Non-pigmented ciliary epithelial cell (primary cell): ENCODE data around the gene TMEM250.

Experiments used
- DNase-seq: peaks from one replicate; pipeline ENCODE4 v3.0.0-alpha.2; 2010; ENCODE audit warnings: low read depth

The TMEM250 gene

DNA sequence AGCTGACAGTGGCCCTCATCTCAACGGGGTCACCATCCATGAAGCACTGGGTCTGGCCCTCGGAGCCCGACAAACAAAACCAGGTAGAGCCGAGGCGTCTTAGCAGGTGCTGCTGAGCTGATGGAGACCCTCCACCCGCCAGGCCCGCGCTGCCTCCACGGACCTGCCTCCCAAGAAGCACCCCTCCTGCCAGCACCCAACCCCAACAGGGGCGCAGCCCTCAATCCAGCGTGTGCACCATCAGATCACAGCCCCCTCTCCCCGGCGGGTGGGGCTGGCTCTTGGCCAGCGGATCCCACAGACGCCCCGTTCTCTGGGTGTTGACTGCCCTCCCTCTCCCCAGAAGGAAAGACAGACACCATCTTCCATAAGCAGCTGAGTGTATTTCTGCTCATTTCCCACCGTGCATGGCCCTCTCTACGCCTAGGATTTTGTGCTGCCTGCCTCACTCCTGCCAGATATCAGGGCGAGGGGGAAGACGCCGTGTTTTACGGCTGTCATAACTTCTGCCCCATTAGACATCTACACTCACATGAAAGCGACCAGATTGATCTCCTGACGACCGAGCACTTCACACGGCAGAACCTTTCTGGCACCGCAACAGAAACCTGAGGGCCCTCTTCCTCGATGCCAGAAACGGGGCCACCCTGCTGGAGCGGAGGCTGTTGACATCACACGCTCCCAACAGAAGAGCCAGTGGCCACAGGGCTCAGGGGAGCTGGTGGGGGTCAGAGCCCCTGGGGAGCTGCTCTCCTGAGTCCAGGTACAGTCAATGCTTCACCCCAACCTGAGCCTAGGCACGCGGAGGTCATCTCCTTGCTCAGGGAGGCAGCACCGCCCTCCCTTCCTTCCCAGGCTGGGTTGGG lies 35.9 kb downstream of the TMEM250 start:
- no peak for DNase-seq

DNA sequence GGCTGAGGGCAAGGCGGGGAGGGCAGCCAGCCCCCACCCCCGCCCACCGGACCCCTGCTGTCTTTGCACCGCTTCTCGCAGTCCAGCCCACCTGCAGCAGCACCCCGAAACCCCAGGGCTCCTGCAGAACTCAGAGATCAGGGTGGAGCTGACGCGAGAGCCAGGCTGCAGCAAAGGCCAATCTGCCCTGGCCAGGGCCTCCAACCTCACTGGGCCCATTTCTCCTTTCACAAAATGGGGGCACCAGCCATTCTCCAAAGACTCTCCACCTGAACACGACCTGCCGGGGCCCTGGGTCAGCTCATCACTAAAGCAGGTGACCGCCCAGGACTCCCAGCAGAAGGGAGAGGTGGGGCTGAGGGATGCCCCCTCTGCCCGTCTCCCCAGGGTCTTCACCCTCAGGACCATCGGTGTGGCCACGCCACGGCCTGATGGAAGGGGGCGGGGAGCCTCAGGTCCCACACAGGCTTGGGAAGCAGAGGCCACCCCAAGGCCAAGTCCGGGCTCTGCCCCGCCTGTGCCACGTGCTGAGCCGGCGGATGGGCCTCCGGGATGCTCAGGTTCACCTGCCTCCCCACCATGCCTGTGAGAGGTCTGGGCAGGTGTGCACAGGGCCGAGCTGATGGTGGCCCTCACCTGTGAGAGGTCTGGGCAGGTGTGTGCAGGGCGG lies 36.7 kb downstream of the TMEM250 start:
- no peak for DNase-seq

GRCh38 chr9:136081113-136081825 lies 37.4 kb downstream of the TMEM250 start:
- no peak for DNase-seq

DNA sequence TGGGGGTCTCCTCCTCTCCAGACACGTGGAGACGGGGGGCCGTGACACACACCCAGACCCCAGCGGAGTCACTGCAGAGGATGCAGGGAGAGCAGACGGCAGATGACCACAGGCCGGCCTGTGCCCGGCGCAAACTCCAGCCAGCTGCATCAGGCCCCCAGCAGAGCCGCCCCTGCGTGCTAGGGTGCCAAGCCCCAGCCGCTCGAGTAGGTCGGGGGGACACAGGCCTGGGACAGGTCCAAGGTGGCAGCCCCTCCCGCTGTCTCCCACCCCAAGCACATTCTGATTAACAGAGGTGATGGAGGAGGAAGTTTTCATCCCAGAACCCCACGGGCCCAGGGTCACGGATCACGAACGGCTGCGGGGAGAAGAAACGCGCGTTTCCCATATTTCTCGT lies 38.0 kb downstream of the TMEM250 start:
- DNase-seq: no peak

GRCh38 chr9:136079916-136080246 lies 38.8 kb downstream of the TMEM250 start:
- no peak for DNase-seq

- no peak for DNase-seq
Observed at GRCh38 chr9:136079211-136079915, 39.3 kb downstream of the TMEM250 start.

DNA sequence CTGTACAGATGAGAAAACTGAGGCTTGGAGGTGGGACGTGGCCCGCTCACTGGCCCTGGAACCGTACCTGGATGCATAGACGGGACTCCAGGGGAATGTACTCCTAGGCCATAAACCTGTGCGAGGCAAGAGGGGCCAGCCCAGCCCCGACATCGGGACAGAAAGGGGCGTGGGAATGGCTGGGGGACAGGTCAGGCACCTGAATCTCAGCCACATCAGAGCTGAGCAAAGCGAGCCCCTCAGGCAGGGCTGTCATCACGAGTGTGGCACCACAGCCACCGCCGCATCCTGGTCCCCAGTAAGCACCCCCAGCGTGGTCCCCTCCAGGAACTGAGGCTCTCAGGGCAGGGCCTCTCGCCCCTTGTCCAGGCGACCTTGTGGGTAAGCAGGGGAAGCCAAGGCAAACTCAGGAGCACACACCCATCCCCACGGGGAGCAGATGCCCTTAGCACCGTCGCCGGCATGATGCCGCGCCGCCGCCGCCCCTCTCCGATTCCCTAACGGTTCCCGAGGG lies 40.1 kb downstream of the TMEM250 start:
- no peak for DNase-seq

DNA sequence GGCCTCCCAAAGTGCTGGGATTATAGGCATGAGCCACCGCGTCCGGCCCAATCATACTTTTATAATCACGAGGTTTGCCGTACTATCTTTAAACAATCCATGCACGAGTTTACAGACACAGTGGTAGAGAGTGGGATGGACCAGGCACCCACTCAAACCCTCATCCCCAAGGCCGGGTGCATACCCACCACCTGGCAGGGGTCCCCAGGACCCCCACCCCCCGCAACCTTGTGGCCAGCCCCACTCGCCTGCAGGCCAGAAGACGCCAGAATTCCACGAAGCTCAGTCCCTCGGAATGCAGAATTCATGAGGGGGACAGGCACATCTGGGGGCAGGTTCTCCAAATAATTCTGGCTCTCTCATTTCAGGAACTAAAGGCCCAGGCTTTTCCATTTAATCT lies 40.7 kb downstream of the TMEM250 start:
- no peak for DNase-seq

DNA sequence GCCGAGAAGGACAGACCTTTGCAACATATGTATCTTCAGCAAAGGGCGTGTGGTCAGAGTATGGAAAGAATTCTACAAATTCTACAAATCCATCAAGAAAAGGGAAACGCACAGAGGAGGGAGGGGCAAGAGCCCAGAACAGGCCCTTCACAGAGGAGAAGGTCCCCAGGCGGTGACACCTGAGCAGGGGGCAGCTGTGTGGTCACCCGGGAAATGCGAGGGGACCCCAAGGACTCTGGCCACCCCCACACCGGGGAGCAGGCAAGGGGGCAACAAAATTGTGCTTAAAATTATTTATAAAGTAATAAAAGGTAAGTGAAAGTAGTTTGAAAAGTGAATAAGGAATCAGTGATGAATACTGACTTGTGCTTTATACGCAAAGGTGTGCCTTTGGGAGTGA lies 41.2 kb downstream of the TMEM250 start:
- no peak for DNase-seq

DNA sequence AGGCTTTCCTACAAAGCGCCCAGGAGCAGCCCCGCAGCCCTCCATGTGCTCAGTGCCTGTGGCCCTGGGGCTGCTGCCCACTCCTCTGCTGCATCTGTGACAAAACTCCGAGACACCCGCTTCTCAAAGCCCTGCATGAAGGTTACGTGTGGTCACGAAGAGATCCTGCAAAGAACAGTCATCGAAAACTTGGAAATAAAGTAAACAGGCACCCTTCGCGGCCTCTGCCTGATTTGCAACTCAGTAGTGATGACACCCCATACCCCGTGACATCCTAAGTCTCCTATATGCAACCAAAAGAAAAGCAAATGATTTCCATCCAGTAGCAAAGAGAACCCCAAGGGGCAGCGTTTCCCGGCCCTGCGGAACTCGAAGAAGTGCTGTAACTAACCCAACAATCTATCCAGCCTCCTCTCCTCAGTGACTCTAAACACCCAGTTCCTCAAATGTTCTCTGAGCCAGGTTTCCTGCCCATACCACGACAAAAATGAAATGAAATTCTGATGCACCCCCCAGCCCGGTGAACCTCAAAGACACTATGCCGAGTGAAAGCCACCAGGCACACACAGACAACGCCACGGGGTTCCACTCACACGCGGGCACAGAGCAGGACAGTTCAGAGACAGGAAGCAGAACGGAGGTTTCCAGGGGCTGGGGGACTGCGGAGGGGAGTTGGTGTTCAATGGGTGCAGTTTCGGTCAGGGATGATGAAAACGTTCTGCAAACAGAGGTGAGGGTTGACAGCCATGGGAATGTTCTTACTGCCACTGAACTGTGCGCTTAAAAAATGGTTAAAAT lies 42.6 kb downstream of the TMEM250 start:
- no peak for DNase-seq

DNA sequence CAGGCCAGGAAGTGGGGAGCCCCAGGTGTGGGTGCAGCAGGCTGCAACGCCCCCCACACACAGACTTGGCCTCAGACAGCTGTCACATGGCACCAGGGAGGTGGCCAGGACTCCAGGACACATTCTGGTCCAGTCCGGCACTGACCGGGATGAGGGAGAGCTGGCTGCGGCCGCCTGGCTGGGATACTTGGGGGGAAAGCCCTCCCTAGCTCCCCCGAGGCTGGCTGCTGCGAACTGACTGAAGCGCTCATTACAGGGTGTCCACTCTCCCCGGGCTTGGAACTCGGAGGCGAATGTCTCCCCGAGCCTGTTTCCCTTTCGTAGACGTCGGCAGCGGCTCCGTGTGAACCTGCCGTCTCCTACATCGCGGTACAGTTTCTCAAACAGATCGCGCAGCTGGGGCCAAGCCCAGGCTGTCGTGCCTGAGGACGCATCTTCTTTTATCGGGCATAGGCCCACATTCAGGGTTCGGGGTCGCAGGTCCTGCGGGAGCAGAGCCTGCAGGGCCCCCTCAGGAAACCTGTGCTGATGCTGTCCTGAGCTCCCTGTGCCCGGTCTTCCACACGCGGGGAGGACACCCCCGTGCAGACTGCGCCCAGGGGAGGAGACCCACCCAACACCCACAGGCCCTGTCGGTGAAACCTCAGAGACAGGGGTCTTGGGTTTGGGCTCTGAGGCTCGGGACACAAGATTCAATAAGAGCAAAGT lies 43.4 kb downstream of the TMEM250 start:
- DNase-seq: no peak

- DNase-seq: no peak
Observed at GRCh38 chr9:136074706-136075105, 44.0 kb downstream of the TMEM250 start.
